ENCODE data around the gene NUDT22.

The NUDT22 gene

DNA sequence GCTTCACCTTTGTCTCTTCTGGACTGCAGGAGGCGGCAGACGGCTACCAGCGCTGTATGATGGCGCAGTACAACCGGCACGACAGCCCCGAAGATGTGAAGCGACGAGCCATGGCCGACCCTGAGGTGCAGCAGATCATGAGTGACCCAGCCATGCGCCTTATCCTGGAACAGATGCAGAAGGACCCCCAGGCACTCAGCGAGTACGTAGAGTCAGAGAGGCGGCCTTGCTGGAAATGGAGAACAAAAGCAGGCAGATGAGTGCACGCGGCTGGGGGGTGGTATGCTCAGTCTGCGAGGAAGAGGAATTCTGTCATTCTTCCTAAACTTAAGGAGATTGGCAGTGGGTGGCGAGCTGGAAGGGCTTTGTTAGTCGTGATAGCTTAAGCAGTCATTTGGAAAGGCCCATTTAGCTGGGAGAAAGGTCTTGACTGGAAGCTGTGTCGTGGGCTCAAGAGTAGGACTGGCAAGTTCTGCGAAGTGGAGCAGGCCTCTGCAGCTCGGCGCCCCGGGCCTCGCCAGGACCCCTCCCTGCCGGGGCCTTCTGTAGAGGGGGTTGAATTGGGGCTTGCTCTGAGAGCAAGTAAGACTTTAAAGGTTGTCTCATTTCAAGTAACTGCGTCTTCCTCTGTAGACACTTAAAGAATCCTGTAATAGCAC lies 22.5 kb upstream of the NUDT22 start:
- H3K36me3 ChIP-seq (ENCODE audit: insufficient read depth, low read length): peaks cover 51% of the 10 kb centered on the region; the same call in 1 of the 2 replicates
- no peak overlapping the region for H2AFZ ChIP-seq (ENCODE audit: low read length)
- H3K9ac ChIP-seq (ENCODE audit: low read depth, low read length, poor library complexity, severe bottlenecking): no peak overlapping the region
- H3K9me2 ChIP-seq (replicated peaks; ENCODE audit: low read depth, low read length): no peaks in the 10 kb centered on the region
- no peak overlapping the region for H3K4me2 ChIP-seq (ENCODE audit: low read depth, low read length, poor library complexity, severe bottlenecking)
- peaks cover 6% of the 10 kb centered on the region; the same call in 1 of the 2 replicates for H3F3A ChIP-seq (ENCODE audit: low read depth)
- H4K20me1 ChIP-seq (ENCODE audit: insufficient read depth, low read length, poor library complexity, severe bottlenecking): peaks cover 17% of the 10 kb centered on the region
- H3K4me3 ChIP-seq (ENCODE audit: low read length, poor library complexity, severe bottlenecking): no peak overlapping the region
- H3K79me2 ChIP-seq (ENCODE audit: insufficient read depth, low read length): peaks cover 34% of the 10 kb centered on the region
- no peak for TF ChIP-seq EZH2phosphoT487 (IDR thresholded peaks at IDR 0.05; ENCODE audit: borderline replicate concordance)
- TF ChIP-seq, protein P1, sequence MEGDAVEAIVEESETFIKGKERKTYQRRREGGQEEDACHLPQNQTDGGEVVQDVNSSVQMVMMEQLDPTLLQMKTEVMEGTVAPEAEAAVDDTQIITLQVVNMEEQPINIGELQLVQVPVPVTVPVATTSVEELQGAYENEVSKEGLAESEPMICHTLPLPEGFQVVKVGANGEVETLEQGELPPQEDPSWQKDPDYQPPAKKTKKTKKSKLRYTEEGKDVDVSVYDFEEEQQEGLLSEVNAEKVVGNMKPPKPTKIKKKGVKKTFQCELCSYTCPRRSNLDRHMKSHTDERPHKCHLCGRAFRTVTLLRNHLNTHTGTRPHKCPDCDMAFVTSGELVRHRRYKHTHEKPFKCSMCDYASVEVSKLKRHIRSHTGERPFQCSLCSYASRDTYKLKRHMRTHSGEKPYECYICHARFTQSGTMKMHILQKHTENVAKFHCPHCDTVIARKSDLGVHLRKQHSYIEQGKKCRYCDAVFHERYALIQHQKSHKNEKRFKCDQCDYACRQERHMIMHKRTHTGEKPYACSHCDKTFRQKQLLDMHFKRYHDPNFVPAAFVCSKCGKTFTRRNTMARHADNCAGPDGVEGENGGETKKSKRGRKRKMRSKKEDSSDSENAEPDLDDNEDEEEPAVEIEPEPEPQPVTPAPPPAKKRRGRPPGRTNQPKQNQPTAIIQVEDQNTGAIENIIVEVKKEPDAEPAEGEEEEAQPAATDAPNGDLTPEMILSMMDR (conservative IDR thresholded peaks at IDR 0.05; ENCODE audit: low read length): no peak
- no peaks in the 10 kb centered on the region for H3K27me3 ChIP-seq (ENCODE audit: insufficient read depth, low read length, poor library complexity, severe bottlenecking)
- H3K4me1 ChIP-seq (ENCODE audit: insufficient read depth, low read length, poor library complexity, severe bottlenecking): peaks cover 18% of the 10 kb centered on the region
- H3K9me3 ChIP-seq (ENCODE audit: insufficient read depth, low read depth, low read length): no peaks in the 10 kb centered on the region

DNA sequence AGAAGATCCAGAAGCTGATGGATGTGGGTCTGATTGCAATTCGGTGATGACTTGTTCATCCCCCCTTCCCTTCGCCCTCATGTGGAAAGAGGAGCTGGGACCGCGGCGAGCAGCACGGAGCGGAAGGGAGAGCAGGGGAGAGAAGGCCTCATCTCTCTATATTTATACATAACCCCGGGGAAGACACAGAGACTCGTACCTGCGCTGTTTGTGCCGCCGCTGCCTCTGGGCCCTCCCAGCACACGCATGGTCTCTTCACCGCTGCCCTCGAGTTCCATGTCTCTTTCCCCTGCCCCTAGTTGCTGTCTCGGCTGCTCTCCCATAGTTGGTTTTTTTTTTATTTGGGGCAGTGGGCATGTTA lies 22.0 kb upstream of the NUDT22 start:
- Histone ChIP-seq H3K79me2 (ENCODE audit: insufficient read depth, low read length) (peaks cover 37% of the 10 kb centered on the region), H3K4me1 (ENCODE audit: insufficient read depth, low read length, poor library complexity, severe bottlenecking) (peaks cover 23% of the 10 kb centered on the region), H3K4me3 (ENCODE audit: low read length, poor library complexity, severe bottlenecking) (no peak overlapping the region), H3K36me3 (ENCODE audit: insufficient read depth, low read length) (peaks cover 46% of the 10 kb centered on the region; the same call in 1 of the 2 replicates), H3K9me2 (replicated peaks; ENCODE audit: low read depth, low read length) (no peaks in the 10 kb centered on the region), H4K20me1 (ENCODE audit: insufficient read depth, low read length, poor library complexity, severe bottlenecking) (peaks cover 20% of the 10 kb centered on the region), H3K27me3 (ENCODE audit: insufficient read depth, low read length, poor library complexity, severe bottlenecking) (no peaks in the 10 kb centered on the region), H2AFZ (ENCODE audit: low read length) (no peak overlapping the region), H3K9me3 (ENCODE audit: insufficient read depth, low read depth, low read length) (no peaks in the 10 kb centered on the region), H3K9ac (ENCODE audit: low read depth, low read length, poor library complexity, severe bottlenecking) (no peak overlapping the region), H3K4me2 (ENCODE audit: low read depth, low read length, poor library complexity, severe bottlenecking) (no peak overlapping the region), H3F3A (ENCODE audit: low read depth) (peaks cover 6% of the 10 kb centered on the region; the same call in 1 of the 2 replicates)
- TF ChIP-seq, protein P1 (conservative IDR thresholded peaks at IDR 0.05; ENCODE audit: low read length): no peak
- TF ChIP-seq EZH2phosphoT487 (IDR thresholded peaks at IDR 0.05; ENCODE audit: borderline replicate concordance): no peak

DNA sequence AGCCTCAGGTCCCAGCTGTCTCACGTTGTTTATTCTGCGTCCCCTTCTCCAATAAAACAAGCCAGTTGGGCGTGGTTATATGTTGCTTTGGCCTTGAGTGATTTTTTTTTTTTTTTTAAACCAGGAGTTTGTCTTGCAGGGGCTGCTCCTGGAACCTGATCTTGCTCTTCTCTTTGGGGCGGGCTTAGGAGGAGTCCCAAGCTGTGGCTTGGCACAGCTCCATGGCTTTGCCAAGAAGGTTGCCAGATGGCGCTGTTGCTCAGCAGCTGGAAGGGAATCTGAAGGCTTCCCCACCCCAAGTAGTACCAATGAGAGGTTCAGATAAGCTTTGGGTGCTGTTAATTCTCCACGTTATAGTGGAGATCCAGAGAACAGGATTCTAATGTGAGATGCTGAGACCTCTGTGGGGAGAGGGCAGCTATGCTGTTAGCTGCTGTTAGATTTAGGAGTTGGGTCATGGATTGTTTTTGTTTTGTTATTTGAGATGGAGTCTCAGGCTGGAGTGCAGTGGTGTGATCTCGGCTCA lies 21.5 kb upstream of the NUDT22 start:
- Histone ChIP-seq H3K9me2 (replicated peaks; ENCODE audit: low read depth, low read length) (no peaks in the 10 kb centered on the region), H3K4me3 (ENCODE audit: low read length, poor library complexity, severe bottlenecking) (no peak overlapping the region), H3F3A (ENCODE audit: low read depth) (peaks cover 6% of the 10 kb centered on the region; the same call in 1 of the 2 replicates), H3K9ac (ENCODE audit: low read depth, low read length, poor library complexity, severe bottlenecking) (no peak overlapping the region), H3K27me3 (ENCODE audit: insufficient read depth, low read length, poor library complexity, severe bottlenecking) (no peaks in the 10 kb centered on the region), H3K4me2 (ENCODE audit: low read depth, low read length, poor library complexity, severe bottlenecking) (no peak overlapping the region), H3K36me3 (ENCODE audit: insufficient read depth, low read length) (peaks cover 46% of the 10 kb centered on the region; the same call in 1 of the 2 replicates), H3K79me2 (ENCODE audit: insufficient read depth, low read length) (peaks cover 41% of the 10 kb centered on the region), H3K4me1 (ENCODE audit: insufficient read depth, low read length, poor library complexity, severe bottlenecking) (peaks cover 26% of the 10 kb centered on the region), H3K9me3 (ENCODE audit: insufficient read depth, low read depth, low read length) (no peaks in the 10 kb centered on the region), H4K20me1 (ENCODE audit: insufficient read depth, low read length, poor library complexity, severe bottlenecking) (peaks cover 20% of the 10 kb centered on the region), H2AFZ (ENCODE audit: low read length) (no peak overlapping the region)
- TF ChIP-seq, protein P1 (conservative IDR thresholded peaks at IDR 0.05; ENCODE audit: low read length): peak; percentile 90
- TF ChIP-seq EZH2phosphoT487 (IDR thresholded peaks at IDR 0.05; ENCODE audit: borderline replicate concordance): no peak

All from Loucy (cell line).